WTC11 (cell line): Measurements from ENCODE around the gene SGCD. TPM values are rescaled to one million over a fixed set of nuclear protein-coding genes. Genes with fewer than 3 reads are reported as not detected.

Source experiments
- ATAC-seq: fragments of 200-7000 bp; cut with Tn5 transposase; 2 replicates; pipeline ENCODE4 v1.10.0; 2021; ENCODE audit warnings: mild to moderate bottlenecking, moderate library complexity
- CTCF ChIA-PET: fragments of 300-600 bp; sonication (Branson Sonifier 250); formaldehyde crosslinking; loops from one replicate; lab custom pipeline; 2021; ENCODE audit warnings: antibody characterized with exemption; lab: Charles Lee
- POLR2A ChIA-PET: fragments of 350-600 bp; sonication (Branson Sonifier 250); formaldehyde crosslinking; loops from one replicate; lab custom pipeline; 2021; ENCODE audit warnings: antibody characterized with exemption; lab: Charles Lee
- DNase-seq: peaks from one replicate; pipeline ENCODE4 v3.0.0; 2021; ENCODE audit warnings: low spot score
- H3K27ac Mint-ChIP-seq: 2 replicates; pipeline ENCODE4 v1.8.0; 2021; ENCODE audit warnings: mixed read lengths
- H3K27me3 Mint-ChIP-seq: 2 replicates; pipeline ENCODE4 v1.8.0; 2021; ENCODE audit warnings: low read depth, mild to moderate bottlenecking, moderate library complexity, mixed read lengths
- H3K36me3 Mint-ChIP-seq: 2 replicates; pipeline ENCODE4 v1.8.0; 2021; ENCODE audit warnings: mixed read lengths
- H3K4me1 Mint-ChIP-seq: 2 replicates; pipeline ENCODE4 v1.8.0; 2022; ENCODE audit warnings: mixed read lengths
- H3K4me3 Mint-ChIP-seq: 2 replicates; pipeline ENCODE4 v1.8.0; 2021; ENCODE audit warnings: mild to moderate bottlenecking, moderate library complexity, mixed read lengths
- H3K9me3 Mint-ChIP-seq: 2 replicates; pipeline ENCODE4 v1.8.0; 2021; ENCODE audit warnings: mixed read lengths
- CDX4 ChIP-seq: fragments of 250-450 bp; sonication (Bioruptor Pico); IDR thresholded peaks from 2 replicates; pipeline ENCODE4 v1.9.0; 2021; ENCODE audit warnings: moderate library complexity, mild to moderate bottlenecking, inconsistent platforms, borderline replicate concordance
- CREB1 ChIP-seq: sonication (generic); formaldehyde crosslinking; IDR thresholded peaks from 2 replicates; pipeline ENCODE4 v1.8.0; 2023; ENCODE audit warnings: mild to moderate bottlenecking, missing genetic modification reagents
- CREM ChIP-seq: sonication (generic); formaldehyde crosslinking; IDR thresholded peaks from 2 replicates; pipeline ENCODE4 v1.8.1; 2022; ENCODE audit warnings: mild to moderate bottlenecking, missing genetic modification reagents, moderate library complexity
- CTCF ChIP-seq: fragments of 200-600 bp; IDR thresholded peaks from 2 replicates; pipeline ENCODE4 v1.8.0; 2022; ENCODE audit warnings: antibody characterized with exemption
- ELF4 ChIP-seq: sonication (generic); formaldehyde crosslinking; IDR thresholded peaks from 2 replicates; pipeline ENCODE4 v1.8.1; 2022; ENCODE audit warnings: low read depth, mild to moderate bottlenecking, moderate library complexity, missing genetic modification reagents
- FOXP4 ChIP-seq: sonication (generic); formaldehyde crosslinking; IDR thresholded peaks from 2 replicates; pipeline ENCODE4 v1.8.0; 2022; ENCODE audit warnings: mild to moderate bottlenecking, missing genetic modification reagents
- GTF2I ChIP-seq: fragments of 250-450 bp; sonication (Bioruptor Pico); conservative IDR thresholded peaks from 2 replicates; pipeline ENCODE4 v1.4.0; 2021; ENCODE audit warnings: mild to moderate bottlenecking
- HMGA2 ChIP-seq: fragments of 250-450 bp; sonication (Bioruptor Pico); IDR thresholded peaks from 2 replicates; pipeline ENCODE4 v1.4.0; 2021; ENCODE audit warnings: mild to moderate bottlenecking, moderate library complexity
- JAZF1 ChIP-seq: fragments of 250-450 bp; sonication (Bioruptor Pico); IDR thresholded peaks from 2 replicates; pipeline ENCODE4 v1.9.0; 2021; ENCODE audit warnings: moderate library complexity, mild to moderate bottlenecking, inconsistent platforms
- SP1 ChIP-seq: sonication (generic); formaldehyde crosslinking; conservative IDR thresholded peaks from 2 replicates; pipeline ENCODE4 v1.8.1; 2022; ENCODE audit warnings: missing genetic modification reagents
- STAT6 ChIP-seq: sonication (generic); formaldehyde crosslinking; conservative IDR thresholded peaks from 2 replicates; pipeline ENCODE4 v1.8.1; 2023; ENCODE audit warnings: mild to moderate bottlenecking, low read depth, missing genetic modification reagents, moderate library complexity
- TEAD1 ChIP-seq: sonication (generic); formaldehyde crosslinking; IDR thresholded peaks from 2 replicates; pipeline ENCODE4 v1.8.0; 2022; ENCODE audit warnings: mild to moderate bottlenecking, missing genetic modification reagents
- USF1 ChIP-seq: sonication (generic); formaldehyde crosslinking; IDR thresholded peaks from 2 replicates; pipeline ENCODE4 v1.8.0; 2022; ENCODE audit warnings: mild to moderate bottlenecking, missing genetic modification reagents
- ZBTB21 ChIP-seq: sonication (generic); formaldehyde crosslinking; IDR thresholded peaks from 2 replicates; pipeline ENCODE4 v1.8.1; 2023; ENCODE audit warnings: mild to moderate bottlenecking, missing genetic modification reagents, borderline replicate concordance
- ZNF281 ChIP-seq: sonication (generic); formaldehyde crosslinking; IDR thresholded peaks from 2 replicates; pipeline ENCODE4 v1.8.0; 2023; ENCODE audit warnings: mild to moderate bottlenecking, missing genetic modification reagents
- ZNF425 ChIP-seq: fragments of 250-450 bp; sonication (Bioruptor Pico); conservative IDR thresholded peaks from 2 replicates; pipeline ENCODE4 v1.9.0; 2021; ENCODE audit warnings: mild to moderate bottlenecking
- ZNF512 ChIP-seq: sonication (generic); formaldehyde crosslinking; IDR thresholded peaks from 2 replicates; pipeline ENCODE4 v1.8.1; 2022; ENCODE audit warnings: missing genetic modification reagents, borderline replicate concordance
- ZNF671 ChIP-seq: fragments of 250-450 bp; sonication (Bioruptor Pico); IDR thresholded peaks from 2 replicates; pipeline ENCODE4 v1.8.0; 2021; ENCODE audit warnings: mild to moderate bottlenecking
- total RNA-seq: library from RNA; stranded (reverse); gene quantifications from 3 replicates; pipeline ENCODE4 v1.2.3, GENCODE V29; 2021

SGCD gene
- total RNA-seq, 1 experiment from 2014 or later: 0.33 TPM

- TF ChIP-seq ZNF425: no peak
- TF ChIP-seq ZNF281: no peak
Measured at GRCh38 chr5:156351423-156351822, 24.5 kb downstream of the SGCD start (continued).

- H3K9me3 Mint-ChIP-seq: no peaks in the 10 kb centered on the region
- ATAC-seq (no peak), DNase-seq (no peak)
- ChIA-PET CTCF (no interaction called here), POLR2A (no interaction called here)
- H3K27ac Mint-ChIP-seq: no peak overlapping the region
- H3K36me3 Mint-ChIP-seq: no peaks in the 10 kb centered on the region
- H3K4me1 Mint-ChIP-seq: no peaks in the 10 kb centered on the region
- H3K27me3 Mint-ChIP-seq: no peaks in the 10 kb centered on the region
- H3K4me3 Mint-ChIP-seq: no peak overlapping the region
- TF ChIP-seq STAT6 (CRISPR knock-in tag): no peak
- no peak for TF ChIP-seq ZNF512
- no peak for TF ChIP-seq JAZF1 (CRISPR knock-in tag)
- no peak for TF ChIP-seq USF1 (CRISPR knock-in tag)
- no peak for TF ChIP-seq TEAD1
- no peak for TF ChIP-seq CREM (CRISPR knock-in tag)
- TF ChIP-seq CREB1 (CRISPR knock-in tag): no peak
- TF ChIP-seq CDX4 (CRISPR knock-in tag): no peak
- no peak for TF ChIP-seq ELF4 (CRISPR knock-in tag)
- no peak for TF ChIP-seq CTCF
- no peak for TF ChIP-seq GTF2I
- TF ChIP-seq ZBTB21 (CRISPR knock-in tag): no peak
- no peak for TF ChIP-seq ZNF281
- TF ChIP-seq SP1 (CRISPR knock-in tag): no peak
- no peak for TF ChIP-seq HMGA2 (CRISPR knock-in tag)
- TF ChIP-seq FOXP4 (CRISPR knock-in tag): no peak
- no peak for TF ChIP-seq ZNF671 (CRISPR knock-in tag)
Measured at GRCh38 chr5:156354571-156354970, 27.6 kb downstream of the SGCD start.
